ENCODE data around the gene ZNF362.

The ZNF362 gene

GRCh38 chr1:33296082-33296458, 39.8 kb downstream of the ZNF362 start:
- Histone ChIP-seq H3K79me2 (ENCODE audit: control insufficient read depth, low read length) (no peaks in the 10 kb centered on the region), H3K4me2 (ENCODE audit: low read length) (no peak overlapping the region), H4K20me1 (ENCODE audit: control insufficient read depth, insufficient read depth, low read depth, low read length) (no peaks in the 10 kb centered on the region), H3K4me3 (ENCODE audit: low read length) (no peak overlapping the region), H3K9me2 (replicated peaks; ENCODE audit: control insufficient read depth, low read length) (no peaks in the 10 kb centered on the region), H3K4me1 (ENCODE audit: control insufficient read depth, low read length) (peaks cover 3% of the 10 kb centered on the region; the same call in 1 of the 2 replicates), H3K9me3 (ENCODE audit: control insufficient read depth, insufficient read depth, low read length) (no peaks in the 10 kb centered on the region), H3K36me3 (ENCODE audit: control insufficient read depth, low read length) (peaks cover 13% of the 10 kb centered on the region), H3K27ac (ENCODE audit: low read depth, low read length) (no peak overlapping the region), H3K27me3 (ENCODE audit: control insufficient read depth, low read length) (no peaks in the 10 kb centered on the region), H3F3A (ENCODE audit: control insufficient read depth, insufficient read depth) (no peaks in the 10 kb centered on the region)
- no peak for TF ChIP-seq EZH2phosphoT487 (IDR thresholded peaks at IDR 0.05; ENCODE audit: borderline replicate concordance, low read length)
- TF ChIP-seq, protein P1, sequence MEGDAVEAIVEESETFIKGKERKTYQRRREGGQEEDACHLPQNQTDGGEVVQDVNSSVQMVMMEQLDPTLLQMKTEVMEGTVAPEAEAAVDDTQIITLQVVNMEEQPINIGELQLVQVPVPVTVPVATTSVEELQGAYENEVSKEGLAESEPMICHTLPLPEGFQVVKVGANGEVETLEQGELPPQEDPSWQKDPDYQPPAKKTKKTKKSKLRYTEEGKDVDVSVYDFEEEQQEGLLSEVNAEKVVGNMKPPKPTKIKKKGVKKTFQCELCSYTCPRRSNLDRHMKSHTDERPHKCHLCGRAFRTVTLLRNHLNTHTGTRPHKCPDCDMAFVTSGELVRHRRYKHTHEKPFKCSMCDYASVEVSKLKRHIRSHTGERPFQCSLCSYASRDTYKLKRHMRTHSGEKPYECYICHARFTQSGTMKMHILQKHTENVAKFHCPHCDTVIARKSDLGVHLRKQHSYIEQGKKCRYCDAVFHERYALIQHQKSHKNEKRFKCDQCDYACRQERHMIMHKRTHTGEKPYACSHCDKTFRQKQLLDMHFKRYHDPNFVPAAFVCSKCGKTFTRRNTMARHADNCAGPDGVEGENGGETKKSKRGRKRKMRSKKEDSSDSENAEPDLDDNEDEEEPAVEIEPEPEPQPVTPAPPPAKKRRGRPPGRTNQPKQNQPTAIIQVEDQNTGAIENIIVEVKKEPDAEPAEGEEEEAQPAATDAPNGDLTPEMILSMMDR (IDR thresholded peaks at IDR 0.05; ENCODE audit: low read depth, low read length, poor library complexity, severe bottlenecking) = no peak

DNA sequence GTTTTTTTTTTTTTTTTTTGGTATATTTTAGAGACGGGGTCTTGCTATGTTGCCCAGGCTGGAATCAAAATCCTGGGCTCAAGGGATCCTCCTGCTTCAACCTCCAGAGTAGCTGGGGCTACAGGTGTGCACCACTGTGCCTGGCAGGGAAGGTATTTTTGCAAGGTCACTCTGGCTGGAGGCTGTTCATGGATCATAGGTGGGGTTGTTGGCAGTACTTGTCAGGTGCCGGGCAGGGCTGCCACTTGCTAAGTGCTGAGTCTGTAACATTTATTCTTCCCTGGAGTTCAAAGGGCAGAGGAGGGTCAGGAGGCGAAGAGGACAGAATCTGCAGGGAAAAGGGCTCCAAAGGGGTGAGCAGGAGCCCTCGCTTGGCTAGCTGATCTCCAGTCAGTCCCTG, 40.5 kb downstream of the ZNF362 start:
- TF ChIP-seq, protein P1 (IDR thresholded peaks at IDR 0.05; ENCODE audit: low read depth, low read length, poor library complexity, severe bottlenecking) = no peak
- no peak for TF ChIP-seq EZH2phosphoT487 (IDR thresholded peaks at IDR 0.05; ENCODE audit: borderline replicate concordance, low read length)
- peaks cover 3% of the 10 kb centered on the region; the same call in 1 of the 2 replicates for H3K4me1 ChIP-seq (ENCODE audit: control insufficient read depth, low read length)
- H4K20me1 ChIP-seq (ENCODE audit: control insufficient read depth, insufficient read depth, low read depth, low read length) = no peaks in the 10 kb centered on the region
- H3K79me2 ChIP-seq (ENCODE audit: control insufficient read depth, low read length) = no peaks in the 10 kb centered on the region
- H3K27ac ChIP-seq (ENCODE audit: low read depth, low read length) = no peak overlapping the region
- H3K9me2 ChIP-seq (replicated peaks; ENCODE audit: control insufficient read depth, low read length) = no peaks in the 10 kb centered on the region
- H3F3A ChIP-seq (ENCODE audit: control insufficient read depth, insufficient read depth) = no peaks in the 10 kb centered on the region
- peaks cover 13% of the 10 kb centered on the region for H3K36me3 ChIP-seq (ENCODE audit: control insufficient read depth, low read length)
- no peaks in the 10 kb centered on the region for H3K9me3 ChIP-seq (ENCODE audit: control insufficient read depth, insufficient read depth, low read length)
- no peak overlapping the region for H3K4me2 ChIP-seq (ENCODE audit: low read length)
- no peaks in the 10 kb centered on the region for H3K27me3 ChIP-seq (ENCODE audit: control insufficient read depth, low read length)
- H3K4me3 ChIP-seq (ENCODE audit: low read length) = no peak overlapping the region

GRCh38 chr1:33297911-33298622, 41.8 kb downstream of the ZNF362 start:
- Histone ChIP-seq H3K4me3 (ENCODE audit: low read length) (no peak overlapping the region), H3K4me2 (ENCODE audit: low read length) (no peak overlapping the region), H3K27me3 (ENCODE audit: control insufficient read depth, low read length) (no peaks in the 10 kb centered on the region), H3K36me3 (ENCODE audit: control insufficient read depth, low read length) (peaks cover 13% of the 10 kb centered on the region), H3K79me2 (ENCODE audit: control insufficient read depth, low read length) (no peaks in the 10 kb centered on the region), H3K4me1 (ENCODE audit: control insufficient read depth, low read length) (peaks cover 3% of the 10 kb centered on the region; the same call in 1 of the 2 replicates), H3K9me3 (ENCODE audit: control insufficient read depth, insufficient read depth, low read length) (no peaks in the 10 kb centered on the region), H3K27ac (ENCODE audit: low read depth, low read length) (no peak overlapping the region), H3K9me2 (replicated peaks; ENCODE audit: control insufficient read depth, low read length) (no peaks in the 10 kb centered on the region), H4K20me1 (ENCODE audit: control insufficient read depth, insufficient read depth, low read depth, low read length) (no peaks in the 10 kb centered on the region), H3F3A (ENCODE audit: control insufficient read depth, insufficient read depth) (no peaks in the 10 kb centered on the region)
- TF ChIP-seq EZH2phosphoT487 (IDR thresholded peaks at IDR 0.05; ENCODE audit: borderline replicate concordance, low read length) = no peak
- TF ChIP-seq, protein P1 (IDR thresholded peaks at IDR 0.05; ENCODE audit: low read depth, low read length, poor library complexity, severe bottlenecking) = no peak
